SK-N-SH treated with all-trans-retinoic acid at 6 μM for 48 hours (cell line): ENCODE results near the gene MPC1.

Source experiments
- ESRRG ChIP-seq: fragments of 250-450 bp; sonication (Bioruptor Pico); IDR thresholded peaks from 2 replicates; pipeline ENCODE4 v1.6.1; 2021; ENCODE audit warnings: mild to moderate bottlenecking
- GLIS3 ChIP-seq: fragments of 250-450 bp; sonication (Bioruptor Pico); IDR thresholded peaks from 2 replicates; pipeline ENCODE4 v1.5.0; 2020; ENCODE audit warnings: mild to moderate bottlenecking, moderate library complexity
- ZFP3 ChIP-seq: fragments of 250-450 bp; sonication (Bioruptor Pico); IDR thresholded peaks from 2 replicates; pipeline ENCODE4 v1.5.0; 2020; ENCODE audit warnings: mild to moderate bottlenecking, moderate library complexity
- ZFP30 ChIP-seq: fragments of 450-650 bp; formaldehyde crosslinking; IDR thresholded peaks from 2 replicates; pipeline ENCODE4 v1.5.0; 2022; ENCODE audit warnings: mild to moderate bottlenecking, moderate library complexity
- ZNF70 ChIP-seq: fragments of 450-650 bp; formaldehyde crosslinking; IDR thresholded peaks from 2 replicates; pipeline ENCODE4 v1.5.0; 2020; ENCODE audit warnings: mild to moderate bottlenecking, moderate library complexity
- TF ChIP-seq, protein P1 (sequence below): fragments of 250-450 bp; sonication (Bioruptor Pico); IDR thresholded peaks from 2 replicates; pipeline ENCODE4 v1.8.0; 2020; ENCODE audit warnings: mild to moderate bottlenecking, moderate library complexity, borderline replicate concordance
- TF ChIP-seq, protein P2 (sequence below): fragments of 250-450 bp; sonication (Bioruptor Pico); IDR thresholded peaks from 2 replicates; pipeline ENCODE4 v1.8.0; 2021; ENCODE audit warnings: low read depth, mild to moderate bottlenecking, moderate library complexity, borderline replicate concordance

DNA sequence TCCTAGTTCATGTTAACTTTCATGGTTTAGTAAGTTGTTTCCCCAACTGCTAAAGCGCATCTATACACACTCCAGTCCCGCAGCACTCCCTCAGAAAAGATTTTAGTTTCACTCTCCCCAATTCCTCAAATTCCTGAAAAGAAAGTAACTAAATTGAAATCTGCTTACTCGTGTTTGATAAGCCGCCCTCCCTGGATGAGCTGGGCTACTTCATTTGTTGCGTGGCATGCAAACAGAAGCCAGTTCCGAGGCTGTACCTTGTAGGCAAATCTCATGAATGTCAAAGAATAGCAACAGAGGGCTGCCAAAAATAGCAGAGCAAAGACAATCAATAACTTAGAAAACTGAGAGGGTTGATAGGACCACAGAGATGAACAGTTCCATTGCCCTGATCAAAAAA is 16.9 kb downstream of the MPC1 start:
- TF ChIP-seq, protein P1, sequence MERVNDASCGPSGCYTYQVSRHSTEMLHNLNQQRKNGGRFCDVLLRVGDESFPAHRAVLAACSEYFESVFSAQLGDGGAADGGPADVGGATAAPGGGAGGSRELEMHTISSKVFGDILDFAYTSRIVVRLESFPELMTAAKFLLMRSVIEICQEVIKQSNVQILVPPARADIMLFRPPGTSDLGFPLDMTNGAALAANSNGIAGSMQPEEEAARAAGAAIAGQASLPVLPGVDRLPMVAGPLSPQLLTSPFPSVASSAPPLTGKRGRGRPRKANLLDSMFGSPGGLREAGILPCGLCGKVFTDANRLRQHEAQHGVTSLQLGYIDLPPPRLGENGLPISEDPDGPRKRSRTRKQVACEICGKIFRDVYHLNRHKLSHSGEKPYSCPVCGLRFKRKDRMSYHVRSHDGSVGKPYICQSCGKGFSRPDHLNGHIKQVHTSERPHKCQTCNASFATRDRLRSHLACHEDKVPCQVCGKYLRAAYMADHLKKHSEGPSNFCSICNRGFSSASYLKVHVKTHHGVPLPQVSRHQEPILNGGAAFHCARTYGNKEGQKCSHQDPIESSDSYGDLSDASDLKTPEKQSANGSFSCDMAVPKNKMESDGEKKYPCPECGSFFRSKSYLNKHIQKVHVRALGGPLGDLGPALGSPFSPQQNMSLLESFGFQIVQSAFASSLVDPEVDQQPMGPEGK = no peak
- TF ChIP-seq, protein P2, sequence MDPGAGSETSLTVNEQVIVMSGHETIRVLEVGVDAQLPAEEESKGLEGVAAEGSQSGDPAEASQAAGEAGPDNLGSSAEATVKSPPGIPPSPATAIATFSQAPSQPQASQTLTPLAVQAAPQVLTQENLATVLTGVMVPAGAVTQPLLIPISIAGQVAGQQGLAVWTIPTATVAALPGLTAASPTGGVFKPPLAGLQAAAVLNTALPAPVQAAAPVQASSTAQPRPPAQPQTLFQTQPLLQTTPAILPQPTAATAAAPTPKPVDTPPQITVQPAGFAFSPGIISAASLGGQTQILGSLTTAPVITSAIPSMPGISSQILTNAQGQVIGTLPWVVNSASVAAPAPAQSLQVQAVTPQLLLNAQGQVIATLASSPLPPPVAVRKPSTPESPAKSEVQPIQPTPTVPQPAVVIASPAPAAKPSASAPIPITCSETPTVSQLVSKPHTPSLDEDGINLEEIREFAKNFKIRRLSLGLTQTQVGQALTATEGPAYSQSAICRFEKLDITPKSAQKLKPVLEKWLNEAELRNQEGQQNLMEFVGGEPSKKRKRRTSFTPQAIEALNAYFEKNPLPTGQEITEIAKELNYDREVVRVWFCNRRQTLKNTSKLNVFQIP (CRISPR knock-in tag) = no peak
- TF ChIP-seq ZFP30 (CRISPR knock-in tag) (no peak), ZNF70 (no peak), GLIS3 (no peak), ZFP3 (no peak), ESRRG (no peak)
